ENCODE measurements around the gene FKBP6. TPM values are rescaled to one million over a fixed set of nuclear protein-coding genes. Genes with fewer than 3 reads are reported as not detected.
"Not testable (repeated sequence)": the region's sequence is repeated elsewhere in the genome, so short reads cannot be mapped to it uniquely, and the experiment has no call there.

The FKBP6 gene
- total and polyA plus RNA-seq, 4 donors, result 0.10 TPM; not detected in 3

GRCh38 chr7:73387908-73388414 lies 60.0 kb downstream of the FKBP6 start:
- H3K9me3 ChIP-seq (ENCODE audit: control insufficient read depth, low read length), result peaks cover 5% of the 10 kb centered on the region
- WGBS, 2 donors, result 90% methylated on average over 4 of the region's 4 CpGs
- DNase-seq (no peak), ATAC-seq (ENCODE audit: low FRiP score) (no peak)
- H3K4me3 ChIP-seq (ENCODE audit: low read length in 2 of 2), result no peak overlapping the region
- H3K4me1 ChIP-seq (ENCODE audit: control insufficient read depth in 1 of 2, insufficient read depth in 2 of 2, low read length in 2 of 2), result no peaks in the 10 kb centered on the region
- H3K27ac ChIP-seq (ENCODE audit: low read depth in 1 of 2, low read length in 2 of 2), result no peak overlapping the region
- no peaks in the 10 kb centered on the region for H3K36me3 ChIP-seq (ENCODE audit: control insufficient read depth in 1 of 2, insufficient read depth in 2 of 2, low read length in 1 of 2)
- H3K27me3 ChIP-seq (ENCODE audit: control insufficient read depth in 1 of 2, insufficient read depth in 2 of 2, low read length in 1 of 2), result peaks cover 0 to 1% of the 10 kb centered on the region in 2 donors
- intact Hi-C loops (cut with DNase I), result no loop called here

GRCh38 chr7:73391396-73391795 lies 63.4 kb downstream of the FKBP6 start:
- intact Hi-C loops (cut with DNase I), result no loop called here
- WGBS, 2 donors, result 58 to 69% methylated on average over 2 of the region's 2 CpGs

GRCh38 chr7:73394422-73394821 lies 66.5 kb downstream of the FKBP6 start:
- no peaks in the 10 kb centered on the region for H3K4me1 ChIP-seq (ENCODE audit: control insufficient read depth in 1 of 2, insufficient read depth in 2 of 2, low read length in 2 of 2)
- H3K27ac ChIP-seq (ENCODE audit: low read depth in 1 of 2, low read length in 2 of 2), result no peak overlapping the region
- WGBS, 2 donors, result 63 to 69% methylated on average over 3 of the region's 3 CpGs
- no peaks in the 10 kb centered on the region for H3K36me3 ChIP-seq (ENCODE audit: control insufficient read depth in 1 of 2, insufficient read depth in 2 of 2, low read length in 1 of 2)
- intact Hi-C loops (cut with DNase I), result no loop called here
- H3K9me3 ChIP-seq (ENCODE audit: control insufficient read depth, low read length), result peaks cover 3% of the 10 kb centered on the region
- DNase-seq, result no peak
- no peak overlapping the region for H3K4me3 ChIP-seq (ENCODE audit: low read length in 2 of 2)
- H3K27me3 ChIP-seq (ENCODE audit: control insufficient read depth in 1 of 2, insufficient read depth in 2 of 2, low read length in 1 of 2), result peaks cover 0 to 1% of the 10 kb centered on the region in 2 donors
- no peak for ATAC-seq (ENCODE audit: low FRiP score)

More at GRCh38 chr7:73391396-73391795, 63.4 kb downstream of the FKBP6 start:
- Histone ChIP-seq H3K4me1 (ENCODE audit: control insufficient read depth in 1 of 2, insufficient read depth in 2 of 2, low read length in 2 of 2) (no peaks in the 10 kb centered on the region), H3K4me3 (ENCODE audit: low read length in 2 of 2) (no peak overlapping the region), H3K9me3 (ENCODE audit: control insufficient read depth, low read length) (peaks cover 3% of the 10 kb centered on the region), H3K27ac (ENCODE audit: low read depth in 1 of 2, low read length in 2 of 2) (no peak overlapping the region), H3K27me3 (ENCODE audit: control insufficient read depth in 1 of 2, insufficient read depth in 2 of 2, low read length in 1 of 2) (peaks cover 0 to 1% of the 10 kb centered on the region in 2 donors), H3K36me3 (ENCODE audit: control insufficient read depth in 1 of 2, insufficient read depth in 2 of 2, low read length in 1 of 2) (no peaks in the 10 kb centered on the region)
- DNase-seq, result no peak
- ATAC-seq (ENCODE audit: low FRiP score), result no peak

- 30 to 37% methylated on average over 21 of the region's 21 CpGs for WGBS, 2 donors
- H3K4me3 ChIP-seq (ENCODE audit: low read length in 2 of 2), result no peak overlapping the region
- H3K4me1 ChIP-seq (ENCODE audit: control insufficient read depth in 1 of 2, insufficient read depth in 2 of 2, low read length in 2 of 2), result no peaks in the 10 kb centered on the region
- no peak for DNase-seq
- H3K27ac ChIP-seq (ENCODE audit: low read depth in 1 of 2, low read length in 2 of 2), result no peak overlapping the region
- H3K27me3 ChIP-seq (ENCODE audit: control insufficient read depth in 1 of 2, insufficient read depth in 2 of 2, low read length in 1 of 2), result no peaks in the 10 kb centered on the region
- ATAC-seq (ENCODE audit: low FRiP score), result peak; percentile 58
- H3K9me3 ChIP-seq (ENCODE audit: control insufficient read depth, low read length), result no peaks in the 10 kb centered on the region
- no peaks in the 10 kb centered on the region for H3K36me3 ChIP-seq (ENCODE audit: control insufficient read depth in 1 of 2, insufficient read depth in 2 of 2, low read length in 1 of 2)
- intact Hi-C loops (cut with DNase I), result no loop called here
Observed at GRCh38 chr7:73395538-73396503, 67.9 kb downstream of the FKBP6 start.

GRCh38 chr7:73397521-73398281 lies 69.7 kb downstream of the FKBP6 start:
- no peaks in the 10 kb centered on the region for H3K27me3 ChIP-seq (ENCODE audit: control insufficient read depth in 1 of 2, insufficient read depth in 2 of 2, low read length in 1 of 2)
- WGBS, 2 donors, result 19 to 24% methylated on average over 11 to 14 of the region's 14 CpGs
- no peaks in the 10 kb centered on the region for H3K9me3 ChIP-seq (ENCODE audit: control insufficient read depth, low read length)
- no peak for DNase-seq
- intact Hi-C loops (cut with DNase I), result no loop called here
- H3K4me1 ChIP-seq (ENCODE audit: control insufficient read depth in 1 of 2, insufficient read depth in 2 of 2, low read length in 2 of 2), result no peaks in the 10 kb centered on the region
- no peak overlapping the region for H3K4me3 ChIP-seq (ENCODE audit: low read length in 2 of 2)
- no peaks in the 10 kb centered on the region for H3K36me3 ChIP-seq (ENCODE audit: control insufficient read depth in 1 of 2, insufficient read depth in 2 of 2, low read length in 1 of 2)
- peak overlapping the region in 1 of 2 donors; percentile 34 for H3K27ac ChIP-seq (ENCODE audit: low read depth in 1 of 2, low read length in 2 of 2)
- peak; percentile 75 for ATAC-seq (ENCODE audit: low FRiP score)

DNA sequence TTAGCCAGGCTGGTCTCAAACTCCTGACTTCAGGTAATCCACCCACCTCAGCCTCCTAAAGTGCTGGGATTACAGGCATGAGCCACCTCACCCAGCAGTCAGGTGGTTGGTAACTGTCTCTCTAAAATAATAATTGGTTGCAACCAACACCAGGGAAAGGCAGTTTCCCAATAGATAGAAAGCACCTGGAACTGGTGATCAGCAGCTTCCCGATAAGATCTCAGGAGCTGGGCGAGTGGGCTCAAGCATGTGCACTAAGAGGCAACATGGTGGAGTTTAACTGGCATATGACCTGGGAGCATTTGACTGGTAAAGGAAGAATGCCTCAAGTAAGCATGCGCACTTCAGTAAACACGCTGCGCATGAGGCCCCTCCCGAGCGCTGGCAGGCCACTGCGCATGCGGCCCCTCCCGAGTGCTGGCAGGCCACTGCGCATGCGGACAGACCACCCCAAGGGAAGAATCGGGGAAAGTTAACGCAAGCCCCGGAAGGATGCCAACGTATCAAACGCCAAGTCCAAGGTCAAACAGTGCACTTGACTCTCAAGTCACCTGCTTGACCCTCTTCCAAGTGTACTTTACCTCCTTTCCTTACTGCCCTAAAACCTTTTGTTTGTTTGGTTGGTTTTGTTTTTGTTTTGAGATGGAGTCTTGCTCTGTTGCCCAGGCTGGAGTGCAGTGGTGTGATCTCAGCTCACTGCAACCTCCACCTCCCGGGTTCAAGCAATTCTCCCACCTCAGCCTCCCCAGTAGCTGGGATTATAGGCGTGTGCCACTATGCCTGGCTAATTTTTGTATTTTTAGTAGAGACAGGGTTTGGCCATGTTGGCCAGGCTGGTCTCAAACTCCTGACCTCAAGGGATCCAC lies 71.5 kb downstream of the FKBP6 start:
- H3K27ac ChIP-seq (ENCODE audit: low read depth in 1 of 2, low read length in 2 of 2); H3K4me3 ChIP-seq (ENCODE audit: low read length in 2 of 2); H3K36me3 ChIP-seq (ENCODE audit: control insufficient read depth in 1 of 2, insufficient read depth in 2 of 2, low read length in 1 of 2); H3K9me3 ChIP-seq (ENCODE audit: control insufficient read depth, low read length); intact Hi-C loops (cut with DNase I); H3K27me3 ChIP-seq (ENCODE audit: control insufficient read depth in 1 of 2, insufficient read depth in 2 of 2, low read length in 1 of 2); H3K4me1 ChIP-seq (ENCODE audit: control insufficient read depth in 1 of 2, insufficient read depth in 2 of 2, low read length in 2 of 2): not testable (repeated sequence)
- 29 to 50% methylated on average over 19 of the region's 19 CpGs for WGBS, 2 donors
- ATAC-seq (ENCODE audit: low FRiP score) (peak; percentile 74), DNase-seq (peak; percentile 82 to 93)

- H3K27me3 ChIP-seq (ENCODE audit: control insufficient read depth in 1 of 2, insufficient read depth in 2 of 2, low read length in 1 of 2); H3K9me3 ChIP-seq (ENCODE audit: control insufficient read depth, low read length): not testable (repeated sequence)
Observed at GRCh38 chr7:73404860-73405259, 76.9 kb downstream of the FKBP6 start.

More at GRCh38 chr7:73404860-73405259, 76.9 kb downstream of the FKBP6 start:
- H3K4me1 ChIP-seq (ENCODE audit: control insufficient read depth in 1 of 2, insufficient read depth in 2 of 2, low read length in 2 of 2); H3K27ac ChIP-seq (ENCODE audit: low read depth in 1 of 2, low read length in 2 of 2); ATAC-seq (ENCODE audit: low FRiP score); DNase-seq; H3K36me3 ChIP-seq (ENCODE audit: control insufficient read depth in 1 of 2, insufficient read depth in 2 of 2, low read length in 1 of 2); intact Hi-C loops (cut with DNase I); H3K4me3 ChIP-seq (ENCODE audit: low read length in 2 of 2): not testable (repeated sequence)
- 95 to 97% methylated on average over 3 of the region's 3 CpGs for WGBS, 2 donors

Measured in aorta (tissue), 5 donors.